ENCODE measurements around the gene LDHD.
"Not testable (repeated sequence)": the region's sequence is repeated elsewhere in the genome, so short reads cannot be mapped to it uniquely, and the experiment has no call there.

LDHD gene

DNA sequence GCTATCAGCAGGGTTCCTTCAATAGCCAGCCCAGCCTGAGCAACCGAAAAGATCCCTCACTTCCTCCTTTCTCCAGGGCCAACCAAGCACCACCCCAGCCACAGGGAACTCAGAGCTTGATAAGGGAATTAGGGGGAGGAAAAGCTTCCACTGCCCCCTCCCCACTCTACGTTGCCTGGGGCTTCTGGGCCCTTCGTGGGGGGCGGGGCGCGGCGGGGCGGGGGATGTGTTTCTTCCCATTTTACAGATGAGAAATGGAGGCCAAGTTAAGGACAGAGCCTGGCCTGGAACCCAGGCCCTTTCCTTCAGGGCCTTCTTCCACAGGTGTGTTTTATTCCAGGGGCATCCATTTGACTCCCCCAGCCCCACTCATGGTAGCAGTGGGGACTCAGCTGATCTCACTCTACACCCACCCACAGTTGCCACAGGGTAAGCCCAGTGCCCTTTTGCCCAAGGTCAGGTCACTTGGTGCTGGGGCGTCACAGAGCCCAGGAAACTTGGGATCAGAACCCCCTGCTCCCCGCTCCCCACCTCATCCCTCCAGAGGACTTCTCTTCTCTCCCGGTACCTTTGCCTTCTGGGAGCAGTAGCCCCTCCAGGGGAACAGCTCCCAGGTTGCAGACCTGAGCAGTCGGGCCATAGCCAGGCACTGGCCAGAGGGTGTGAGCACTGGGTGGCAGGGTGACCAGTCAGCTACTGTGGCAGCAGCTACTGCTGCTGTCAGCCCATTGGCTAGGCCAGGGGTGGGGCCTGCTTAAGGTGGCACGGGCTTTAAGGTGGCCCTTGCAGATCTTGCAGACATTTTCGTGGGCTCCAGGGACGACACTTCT lies at the start of gene LDHD:
Gene LDHD, minus strand, starts transcription at position 700 of the 830 bp plus-strand sequence. Its CDS starts 60 bp downstream, at position 640.
- DNase-seq = peak; percentile 85 to 97 (median 94)
- intact Hi-C loops (cut with DNase I) = no loop called here

DNA sequence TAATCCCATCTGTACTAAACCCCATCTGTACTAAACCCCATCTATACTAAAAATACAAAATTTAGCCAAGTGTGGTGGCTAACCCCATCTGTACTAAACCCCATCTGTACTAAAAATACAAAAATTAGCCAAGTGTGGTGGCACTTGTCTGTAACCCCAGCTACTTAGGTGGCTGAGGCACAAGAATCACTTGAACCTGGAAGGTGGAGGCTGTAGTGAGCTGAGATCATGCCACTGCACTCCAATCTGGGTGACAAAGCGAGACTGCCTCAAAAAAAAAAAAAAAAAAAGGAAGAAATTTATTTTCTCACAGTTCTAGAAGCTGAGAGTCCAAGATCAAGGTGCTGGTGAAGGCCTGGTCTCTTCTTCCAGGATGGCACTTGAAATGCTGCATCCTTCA lies 43.8 kb upstream of the LDHD start:
- intact Hi-C loops (cut with DNase I) = no loop called here
- DNase-seq = no peak

DNA sequence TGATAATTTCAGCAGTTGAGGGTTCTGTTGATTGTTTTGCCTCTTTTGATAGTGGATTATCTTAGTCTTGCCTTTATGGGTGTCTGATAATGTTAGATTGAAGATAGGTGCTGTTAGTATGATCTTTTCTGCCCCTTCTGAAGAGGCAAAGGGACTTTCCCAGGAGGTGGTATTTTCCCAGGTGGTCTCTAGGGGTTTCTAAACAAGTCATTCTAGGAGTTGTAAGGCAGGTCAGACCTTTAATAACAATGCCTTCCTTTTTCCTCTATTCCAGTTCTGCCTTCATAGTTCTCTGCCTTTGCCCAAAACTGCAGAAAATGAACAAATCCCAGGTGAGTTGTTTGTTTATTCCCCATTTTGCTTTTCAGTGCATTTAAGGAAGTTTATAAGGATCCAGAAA lies 36.1 kb upstream of the LDHD start:
- DNase-seq = no peak
- intact Hi-C loops (cut with DNase I) = no loop called here

DNA sequence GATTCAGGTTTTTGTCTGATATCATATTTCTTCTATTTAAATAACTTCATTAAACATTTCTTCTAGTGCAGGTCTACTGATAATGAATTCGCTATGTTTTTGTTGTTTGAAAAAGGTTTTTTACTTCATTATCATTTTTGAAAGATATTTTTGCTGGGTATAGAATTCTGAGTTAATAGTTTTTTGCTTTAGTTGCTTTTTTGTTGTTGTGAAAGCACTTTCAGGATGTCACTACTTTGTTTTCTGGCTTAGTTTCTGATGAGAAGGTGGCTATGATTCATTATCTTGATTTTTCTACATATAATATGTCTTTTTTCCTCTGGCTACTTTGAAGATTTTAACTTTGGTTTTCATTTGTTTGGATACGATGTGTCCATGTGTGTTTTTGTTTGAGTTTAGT lies 35.2 kb upstream of the LDHD start:
- intact Hi-C loops (cut with DNase I) = no loop called here
- DNase-seq = no peak

DNA sequence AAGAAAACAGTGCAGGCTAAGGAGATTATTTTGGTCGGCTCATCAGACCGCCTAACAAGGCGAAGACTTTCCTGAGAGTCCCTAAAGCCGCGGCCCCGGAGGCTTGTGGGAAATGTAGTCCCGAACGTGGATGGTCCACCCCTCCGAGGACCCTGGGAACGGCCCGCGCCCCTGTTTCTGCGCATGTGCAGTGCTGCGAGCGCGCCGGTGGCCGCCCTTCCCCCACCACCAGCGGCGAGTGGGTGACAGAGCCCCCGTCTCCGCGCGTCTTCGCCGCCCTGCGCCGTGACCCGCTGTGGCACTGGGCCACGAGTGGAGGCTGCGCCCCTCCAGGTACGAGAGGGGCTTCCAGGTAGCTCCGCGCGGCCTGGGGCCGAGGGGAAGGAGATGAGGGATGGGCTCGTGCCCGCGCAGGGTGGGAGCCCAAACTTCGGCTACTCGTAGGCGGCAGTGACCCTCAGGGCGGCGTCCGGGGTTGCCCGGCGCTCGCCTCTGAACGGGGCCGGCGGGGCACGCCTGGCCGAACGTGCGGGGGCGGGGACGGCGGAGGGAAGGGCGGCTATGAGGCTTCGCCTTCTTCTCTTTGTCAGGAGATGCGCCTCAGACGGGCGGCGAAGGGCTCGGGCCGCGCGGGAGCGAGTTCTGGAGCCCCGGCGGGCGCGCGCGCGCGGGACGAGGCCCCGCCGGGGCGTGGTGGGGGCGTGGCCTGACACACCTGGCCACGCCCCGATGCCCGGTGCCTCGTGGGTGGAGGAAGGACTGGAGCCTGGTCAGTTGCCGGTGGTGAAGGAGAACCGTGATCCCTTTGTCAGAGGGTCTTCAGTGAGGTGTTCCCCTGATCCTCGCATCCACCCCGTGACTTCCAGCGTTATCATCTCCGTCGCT lies 32.0 kb upstream of the LDHD start, which contains the start of gene ZFP1:
Gene ZFP1, plus strand, starts transcription at position 214 of the 885 bp plus-strand sequence. CDS start 4,428 bp downstream, outside the sequence.
- peak; percentile 91 to 99 (median 96) for DNase-seq
- intact Hi-C loops (cut with DNase I) = loop anchor here (5.0 kb wide), 1 partner anchor 36 kb away; no protein-coding TSS in a partner anchor

DNA sequence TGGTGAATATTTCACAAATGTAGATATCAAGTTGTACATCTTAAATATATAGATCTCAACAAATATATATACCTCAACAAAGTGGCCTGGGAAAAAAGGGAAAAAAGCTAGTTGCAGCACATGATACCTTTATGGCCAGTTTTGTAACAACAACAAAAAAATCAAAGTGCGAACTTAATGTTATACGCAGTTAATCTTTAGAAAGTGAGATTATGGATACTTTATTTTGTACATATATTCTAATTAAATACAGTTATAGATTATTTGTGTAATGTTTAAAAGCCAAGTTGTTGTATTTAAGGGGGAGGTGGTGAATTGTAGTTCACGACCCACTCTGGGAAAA lies 31.4 kb upstream of the LDHD start:
- no peak for DNase-seq
- intact Hi-C loops (cut with DNase I) = loop anchor here (5.0 kb wide), 1 partner anchor 36 kb away; no protein-coding TSS in a partner anchor

DNA sequence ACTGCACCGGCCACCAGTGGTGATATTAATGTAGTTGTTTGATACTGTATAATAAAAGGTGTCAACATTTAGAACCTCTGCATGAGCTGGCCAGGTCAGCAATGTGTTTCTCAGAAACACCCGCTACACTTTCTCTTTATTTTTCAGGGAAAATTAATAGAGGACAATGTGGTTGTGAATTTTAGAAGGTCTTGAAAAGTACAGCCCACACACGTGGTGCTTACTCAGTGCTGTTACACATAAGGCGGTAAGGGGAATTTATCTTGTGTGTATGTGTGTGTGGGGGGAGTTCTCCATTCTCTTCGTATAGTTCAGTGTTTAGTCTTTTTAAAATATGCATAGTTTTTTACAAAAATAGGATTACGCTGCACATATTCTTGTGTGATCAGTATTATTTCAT lies 27.4 kb upstream of the LDHD start:
- DNase-seq = no peak
- intact Hi-C loops (cut with DNase I) = no loop called here

DNA sequence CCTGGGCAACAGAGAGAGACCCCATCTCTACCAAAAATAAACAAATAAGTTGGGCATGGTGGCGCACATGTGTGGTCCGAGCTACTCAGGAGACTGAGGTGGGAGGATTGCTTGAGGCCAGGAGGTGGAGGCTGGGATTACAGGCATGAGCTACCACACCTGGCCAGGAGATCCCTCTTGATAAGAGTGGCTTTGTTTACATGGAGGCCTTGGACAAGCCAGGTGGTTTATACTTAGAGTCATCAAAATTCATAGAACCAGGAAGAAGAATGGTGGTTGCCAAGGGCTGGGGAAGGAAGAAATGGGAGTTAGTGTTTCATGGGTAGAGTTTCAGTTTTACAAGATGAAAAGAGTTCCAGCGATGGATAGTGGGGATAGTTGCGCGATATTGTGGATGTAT lies 22.9 kb upstream of the LDHD start:
- DNase-seq = no peak
- intact Hi-C loops (cut with DNase I) = no loop called here

DNA sequence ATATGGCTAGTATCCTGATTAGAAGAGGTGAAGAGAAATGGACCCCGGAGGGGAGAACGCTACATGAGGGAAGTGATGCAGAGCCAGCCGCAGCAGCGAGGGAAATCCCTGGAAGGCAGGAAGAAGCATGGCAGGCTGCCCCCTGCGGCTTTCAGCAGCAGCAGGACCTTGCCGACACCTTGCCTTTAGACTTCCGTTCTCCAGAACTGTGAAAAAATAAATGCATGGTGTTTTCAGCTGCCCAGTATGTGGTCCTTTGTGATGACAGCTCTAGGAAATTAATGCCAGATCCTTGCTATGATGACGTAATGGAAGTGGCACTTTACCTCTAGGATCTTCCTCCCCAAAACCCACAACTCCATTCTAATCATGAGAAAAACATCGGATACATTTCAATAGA lies 22.1 kb upstream of the LDHD start:
- DNase-seq = peak in 1 of 42 donors; percentile 2
- intact Hi-C loops (cut with DNase I) = no loop called here

DNA sequence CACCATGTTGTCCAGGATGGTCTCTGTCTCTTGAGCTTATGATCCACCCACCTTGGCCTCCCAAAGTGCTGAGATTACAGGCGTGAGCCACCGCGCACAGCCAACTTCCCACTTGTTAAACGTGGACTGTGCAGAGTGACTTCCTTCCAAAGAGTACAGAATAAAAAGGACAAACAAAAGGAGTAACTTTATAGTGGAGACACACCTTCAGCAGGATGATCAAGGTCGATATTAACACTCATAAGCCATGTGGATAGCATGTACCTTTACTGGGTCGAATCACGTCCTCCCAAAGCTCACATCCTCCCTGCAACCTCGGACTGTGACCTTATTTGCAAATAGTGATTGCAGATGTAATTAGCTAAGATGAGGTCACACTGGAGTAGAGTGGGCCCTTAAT lies 21.7 kb upstream of the LDHD start:
- DNase-seq = no peak
- intact Hi-C loops (cut with DNase I) = no loop called here

DNA sequence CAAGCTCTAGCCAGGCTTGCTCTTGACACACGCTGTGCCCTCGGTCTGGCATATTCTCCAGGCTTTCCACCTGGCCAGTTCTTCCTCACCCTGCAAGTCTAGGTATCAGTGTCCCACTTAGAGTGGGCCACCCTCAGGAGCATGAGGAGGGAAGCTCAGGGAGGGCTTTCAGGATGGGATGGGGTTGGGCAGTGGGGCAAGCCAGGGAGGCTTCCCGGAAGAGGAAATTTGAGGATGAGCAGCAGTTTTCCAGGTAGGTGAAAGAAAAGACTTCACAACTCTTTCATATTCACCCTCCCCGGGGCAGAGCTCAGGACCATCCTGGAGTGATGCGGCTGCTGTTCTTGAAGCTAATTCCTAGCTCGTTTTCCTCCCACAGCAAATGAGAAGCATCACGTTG lies 14.5 kb upstream of the LDHD start:
- intact Hi-C loops (cut with DNase I) = no loop called here

DNA sequence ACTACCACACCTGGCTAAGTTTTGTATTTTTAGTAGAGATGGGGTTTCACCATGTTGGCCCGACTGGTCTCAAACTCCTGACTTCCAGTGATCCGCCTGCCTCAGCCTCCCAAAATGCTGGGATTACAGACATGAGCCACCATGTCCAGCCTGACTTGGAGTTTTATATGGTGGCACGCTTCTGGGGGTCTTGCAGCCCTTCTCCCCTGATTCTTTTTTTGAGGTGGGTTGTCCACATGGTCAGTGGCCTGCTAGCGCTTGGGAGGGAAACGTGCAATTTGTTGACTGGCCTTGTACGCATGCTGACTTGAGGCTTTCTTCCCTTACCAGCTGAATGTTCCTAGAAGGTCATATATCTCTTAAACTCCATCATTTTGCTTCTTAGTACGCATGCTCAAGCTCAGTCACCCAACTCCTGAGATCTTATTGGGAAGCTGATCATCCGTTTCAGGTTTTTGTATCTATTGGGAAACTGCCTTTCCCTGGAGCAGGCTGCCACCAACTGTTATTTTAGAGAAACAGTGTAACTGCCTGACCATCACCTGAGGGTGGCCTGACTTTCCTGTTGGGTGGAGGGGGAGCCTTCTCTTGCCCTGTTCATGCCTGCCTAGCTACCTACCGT lies 13.7 kb upstream of the LDHD start:
- intact Hi-C loops (cut with DNase I) = no loop called here
- DNase-seq = peak in 3 of 42 donors; percentile 6 to 29 (median 11)

More for the DNA sequence above, 14.5 kb upstream of the LDHD start:
- DNase-seq = peak in 3 of 42 donors; percentile 1 to 6 (median 4)

DNA sequence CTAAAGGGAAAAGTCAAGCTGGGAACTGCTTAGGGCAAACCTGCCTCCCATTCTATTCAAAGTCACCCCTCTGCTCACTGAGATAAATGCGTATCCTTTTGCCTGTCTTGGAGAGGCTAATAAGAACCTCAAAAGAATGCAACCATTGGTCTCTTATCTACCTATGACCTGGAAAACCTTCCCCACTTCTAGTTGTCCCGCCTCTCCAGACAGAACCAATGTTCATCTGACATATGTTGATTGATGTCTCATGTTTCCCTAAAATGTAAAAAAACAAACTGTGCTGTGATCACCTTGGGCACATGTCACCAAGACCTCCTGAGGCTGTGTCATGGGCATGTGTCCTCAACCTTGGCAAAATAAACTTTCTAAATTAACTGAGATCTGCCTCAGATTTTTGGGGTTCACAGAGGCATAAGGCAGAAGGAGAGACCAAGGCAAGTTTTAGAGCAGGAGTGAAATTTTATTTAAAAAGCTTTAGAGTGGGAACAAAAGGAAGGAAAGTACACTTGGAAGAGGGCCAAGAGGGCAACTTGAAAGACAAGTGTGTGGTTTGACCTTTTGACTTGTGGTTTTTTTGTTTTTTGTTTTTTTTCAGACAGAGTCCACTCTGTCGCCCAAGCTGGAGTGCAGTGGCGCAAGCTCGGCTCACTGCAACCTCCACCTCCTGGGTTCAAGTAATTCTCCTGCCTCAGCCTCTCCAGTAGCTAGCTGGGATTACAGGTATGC lies 13.0 kb upstream of the LDHD start:
- intact Hi-C loops (cut with DNase I); DNase-seq: not testable (repeated sequence)

DNA sequence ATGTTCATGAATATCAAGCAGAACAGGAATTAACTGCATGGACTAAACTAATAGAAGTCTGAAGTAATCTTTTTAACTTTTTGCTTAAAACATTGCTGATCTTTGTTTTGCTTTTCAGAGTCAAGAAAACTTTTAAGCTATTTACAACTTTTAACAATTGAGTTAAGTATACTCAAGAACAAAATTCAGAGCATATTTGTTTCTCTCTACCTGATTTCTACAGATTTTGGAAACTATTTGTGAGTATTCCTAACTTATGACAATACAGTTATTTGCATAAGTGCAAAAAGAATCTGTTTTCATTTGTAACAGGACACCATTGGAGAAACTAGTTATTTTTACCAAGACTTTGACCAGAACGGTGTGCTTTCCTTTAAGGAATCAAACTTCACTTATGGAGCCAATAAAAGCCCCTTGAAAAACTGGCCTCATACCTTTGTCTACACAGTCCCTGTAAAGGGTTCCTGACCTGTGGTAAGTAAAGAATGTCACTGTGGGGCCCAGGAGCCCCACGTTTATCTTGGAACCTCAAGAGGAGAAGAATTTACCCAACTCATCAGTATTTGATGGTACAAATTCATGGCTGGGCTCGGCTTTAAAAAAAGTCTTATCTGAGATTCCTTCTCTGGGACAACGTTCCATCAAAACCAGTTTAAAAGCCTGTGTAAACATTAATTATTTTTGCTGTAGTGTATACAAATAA lies 11.3 kb upstream of the LDHD start:
- intact Hi-C loops (cut with DNase I) = no loop called here
- peak in 1 of 42 donors; percentile 6 for DNase-seq

DNA sequence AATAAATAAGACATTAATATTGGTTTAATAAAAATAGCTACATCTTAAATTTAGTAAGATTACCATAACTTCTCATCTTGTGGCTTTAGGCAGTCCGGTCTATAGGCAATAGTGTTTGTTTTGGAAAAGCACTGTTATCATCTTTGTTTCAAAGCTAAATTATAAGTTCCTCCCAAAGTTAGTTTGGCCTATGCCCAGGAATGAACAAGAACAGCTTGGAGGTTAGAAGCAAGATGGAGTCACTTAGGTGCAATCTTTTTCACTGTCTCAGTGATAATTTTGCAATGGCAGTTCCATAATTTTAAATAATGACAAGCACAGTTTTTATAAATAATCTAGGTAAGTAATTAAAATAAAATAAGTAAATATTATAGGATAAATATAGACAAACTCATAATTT lies 6.0 kb upstream of the LDHD start:
- DNase-seq = no peak
- intact Hi-C loops (cut with DNase I) = no loop called here

DNA sequence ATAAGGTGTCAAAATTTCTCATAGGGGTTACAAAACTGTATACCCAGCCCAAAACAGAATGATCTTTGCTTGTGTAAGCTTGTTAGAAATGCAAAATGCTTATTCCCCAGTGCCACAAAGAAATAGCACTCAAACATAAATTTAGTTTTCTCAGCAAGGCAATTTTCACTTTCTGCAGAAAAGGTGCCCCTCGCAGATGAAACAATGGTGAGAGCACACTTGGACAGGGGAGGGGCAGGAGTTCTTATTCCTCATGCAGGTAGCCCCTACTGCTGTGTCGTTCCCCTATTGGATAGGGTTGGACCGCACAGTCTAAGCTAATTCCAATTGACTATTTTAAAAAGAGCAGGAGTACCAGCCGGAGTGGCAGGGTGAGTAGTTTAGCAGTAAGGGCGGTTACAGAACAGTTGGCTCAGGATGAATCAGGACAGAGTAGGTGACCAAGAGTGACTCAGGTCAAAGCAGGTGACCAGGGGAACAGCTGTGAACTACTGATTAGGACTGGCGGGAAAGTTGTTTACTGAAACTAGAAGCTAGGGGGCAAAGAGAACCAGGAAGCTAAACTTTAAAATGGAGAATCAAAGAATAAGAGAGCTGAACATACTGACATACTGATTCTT lies 5.5 kb upstream of the LDHD start:
- no peak for DNase-seq
- intact Hi-C loops (cut with DNase I) = no loop called here

DNA sequence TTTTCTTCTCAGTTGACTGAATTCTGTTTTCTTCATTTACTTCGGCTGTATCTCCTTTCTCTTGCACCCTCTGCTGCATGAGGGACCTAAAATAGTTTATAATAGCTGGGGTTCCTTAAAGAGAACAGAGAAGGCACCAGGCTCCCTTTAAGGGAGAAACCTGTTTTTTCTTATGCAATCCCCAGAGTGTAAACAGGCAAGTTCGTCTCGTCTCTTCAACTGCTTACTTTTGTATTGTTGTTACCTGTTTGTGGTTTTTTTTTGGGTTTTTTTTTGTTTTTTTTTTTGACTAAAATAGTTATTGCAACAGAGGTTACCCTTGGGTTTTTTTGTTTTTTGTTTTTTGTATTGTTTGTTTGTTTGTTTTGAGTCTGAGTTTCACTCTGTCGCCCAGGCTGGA lies 3.7 kb upstream of the LDHD start:
- intact Hi-C loops (cut with DNase I) = no loop called here
- DNase-seq = no peak
